Endodermal cell (in vitro differentiated cells): ENCODE results near the gene DELE1. TPM values are rescaled to one million over a fixed set of nuclear protein-coding genes. Genes with fewer than 3 reads are reported as not detected.
A peak's percentile ranks its signal among the peaks of the same experiment; 100 is the strongest.

Experiments
- DNase-seq: peaks from one replicate; pipeline ENCODE4 v3.0.0-alpha.2; 2017
- H3K27ac ChIP-seq: 2 replicates; pipeline ENCODE4 v1.5.1; 2013; ENCODE audit warnings: mild to moderate bottlenecking, low read depth, low read length, moderate library complexity
- H3K27me3 ChIP-seq: 2 replicates; pipeline ENCODE4 v1.6.1; 2013; ENCODE audit warnings: mild to moderate bottlenecking, low read length, moderate library complexity; ENCODE audit not compliant: insufficient read depth, control insufficient read depth, poor library complexity, severe bottlenecking
- H3K36me3 ChIP-seq: 2 replicates; pipeline ENCODE4 v1.7.0; 2013; ENCODE audit warnings: mild to moderate bottlenecking, low read length, moderate library complexity; ENCODE audit not compliant: control insufficient read depth, insufficient read depth
- H3K4me1 ChIP-seq: one replicate; pipeline ENCODE4 v1.7.0; 2013; ENCODE audit warnings: low read length; ENCODE audit not compliant: control insufficient read depth, insufficient read depth
- H3K4me3 ChIP-seq: 2 replicates; pipeline ENCODE4 v1.5.1; 2013; ENCODE audit warnings: mild to moderate bottlenecking, low read length, moderate library complexity
- H3K9ac ChIP-seq: 2 replicates; pipeline ENCODE4 v1.6.1; 2013; ENCODE audit warnings: mild to moderate bottlenecking, low read length, moderate library complexity; ENCODE audit not compliant: poor library complexity, severe bottlenecking; ENCODE audit errors: extremely low read depth
- H3K9me3 ChIP-seq: 2 replicates; pipeline ENCODE4 v1.6.1; 2013; ENCODE audit warnings: mild to moderate bottlenecking, low read length, moderate library complexity; ENCODE audit not compliant: control insufficient read depth
- H3K27ac Mint-ChIP-seq: 2 replicates; pipeline ENCODE4 v1.8.0; 2020; ENCODE audit warnings: mixed read lengths
- H3K27me3 Mint-ChIP-seq: 2 replicates; pipeline ENCODE4 v1.8.0; 2021; ENCODE audit warnings: mild to moderate bottlenecking, mixed read lengths; ENCODE audit not compliant: insufficient read depth
- H3K36me3 Mint-ChIP-seq: 2 replicates; pipeline ENCODE4 v1.8.0; 2020; ENCODE audit warnings: low read depth, mixed read lengths
- H3K4me1 Mint-ChIP-seq: 2 replicates; pipeline ENCODE4 v1.8.0; 2020; ENCODE audit warnings: mixed read lengths
- H3K4me3 Mint-ChIP-seq: 2 replicates; pipeline ENCODE4 v1.8.0; 2020; ENCODE audit warnings: mild to moderate bottlenecking, moderate library complexity, mixed read lengths
- H3K9me3 Mint-ChIP-seq: 2 replicates; pipeline ENCODE4 v1.8.0; 2020; ENCODE audit warnings: mild to moderate bottlenecking, mixed read lengths
- WGBS, 2 experiments: methylation state at CpG; one replicate each; pipeline versions ENCODE4 v1.1.5 to v1.1.7; 2013; ENCODE audit warnings: missing lambda C conversion rate in 2 of 2, mixed read lengths in 1 of 2; ENCODE audit not compliant: insufficient coverage in 1 of 2, insufficient read length in 1 of 2; 5-methylcytosine and 5-hydroxymethylcytosine counted together
- total RNA-seq, 2 donors: library from RNA; stranded (reverse); fragmentation: NEBNext Ultra II Directional in 1 of 2; extraction: Animal tissue kit (Norgen Biotek cat#: 25700) in 1 of 2; gene quantifications; 2 replicates in 1 of 2; 3 replicates in 1 of 2; pipeline ENCODE4 v1.2.1, GENCODE V29; 2021
- TF ChIP-seq, protein P1 (sequence below): fragments of 200-600 bp; sonication (generic); conservative IDR thresholded peaks from 2 replicates; pipeline ENCODE4 v1.5.0; 2021; ENCODE audit warnings: antibody characterized with exemption, mild to moderate bottlenecking

DELE1 gene
- total RNA-seq, 2 donors from 2014 or later: 66.5 to 71.4 TPM

DNA sequence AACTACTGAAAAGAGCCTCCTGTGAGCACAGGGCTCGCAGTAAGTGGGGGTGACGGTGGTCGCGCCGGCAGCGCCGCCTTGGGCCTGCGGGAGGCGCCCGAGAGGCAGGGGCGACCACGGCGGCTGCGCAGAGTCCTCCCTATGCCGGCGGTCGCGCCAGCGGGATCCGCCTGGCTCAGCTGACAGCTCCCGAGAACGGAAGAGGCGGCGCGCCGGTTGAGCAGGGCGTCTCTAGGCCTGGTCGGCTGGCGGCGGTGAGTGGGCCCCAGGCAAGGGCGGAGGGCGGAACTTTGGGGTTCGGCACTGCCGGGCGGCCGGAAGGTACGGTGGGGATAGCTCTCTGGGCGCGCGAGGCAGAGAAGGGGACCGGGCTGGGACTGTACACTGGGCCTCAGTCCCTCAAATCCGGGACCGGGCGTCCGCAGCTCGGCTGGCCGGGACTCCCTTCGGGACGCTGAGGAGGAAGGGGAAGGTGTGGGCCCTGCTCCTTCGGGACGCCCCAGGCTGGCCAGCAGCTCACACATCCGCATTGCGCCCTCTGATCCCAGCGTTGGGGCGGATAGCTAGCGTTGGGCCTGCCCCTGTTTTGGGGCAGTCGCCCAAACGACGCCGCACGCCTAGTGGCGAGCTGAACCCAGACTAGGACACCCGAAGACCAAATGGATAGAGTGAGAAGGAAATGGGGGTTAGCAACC, 45.4 kb downstream of the DELE1 start, which contains the start of gene RNF14:
RNF14 (plus strand) TSS at position 192 of the 695 bp plus-strand sequence. CDS start 4,484 bp downstream, outside the sequence.
- WGBS, 2 experiments: 0% methylated on average over 7 to 63 of the region's 63 CpGs
- Histone ChIP-seq H3K36me3 (peaks cover 30% of the 10 kb centered on the region), H3K4me1 (no peaks in the 10 kb centered on the region), H3K4me3 (peak within 1 kb of the TSS; percentile 92), H3K27ac (peak within 1 kb of the TSS; percentile 59), H3K27me3 (no peaks in the 10 kb centered on the region), H3K9me3 (no peaks in the 10 kb centered on the region), H3K9ac (peak within 1 kb of the TSS; percentile 81)
- Mint-ChIP-seq H3K36me3 (peaks cover 18% of the 10 kb centered on the region), H3K4me3 (peak within 1 kb of the TSS; percentile 95), H3K4me1 (peaks cover 10% of the 10 kb centered on the region), H3K9me3 (no peaks in the 10 kb centered on the region), H3K27ac (peak within 1 kb of the TSS; percentile 84), H3K27me3 (no peaks in the 10 kb centered on the region)
- TF ChIP-seq, protein P1, sequence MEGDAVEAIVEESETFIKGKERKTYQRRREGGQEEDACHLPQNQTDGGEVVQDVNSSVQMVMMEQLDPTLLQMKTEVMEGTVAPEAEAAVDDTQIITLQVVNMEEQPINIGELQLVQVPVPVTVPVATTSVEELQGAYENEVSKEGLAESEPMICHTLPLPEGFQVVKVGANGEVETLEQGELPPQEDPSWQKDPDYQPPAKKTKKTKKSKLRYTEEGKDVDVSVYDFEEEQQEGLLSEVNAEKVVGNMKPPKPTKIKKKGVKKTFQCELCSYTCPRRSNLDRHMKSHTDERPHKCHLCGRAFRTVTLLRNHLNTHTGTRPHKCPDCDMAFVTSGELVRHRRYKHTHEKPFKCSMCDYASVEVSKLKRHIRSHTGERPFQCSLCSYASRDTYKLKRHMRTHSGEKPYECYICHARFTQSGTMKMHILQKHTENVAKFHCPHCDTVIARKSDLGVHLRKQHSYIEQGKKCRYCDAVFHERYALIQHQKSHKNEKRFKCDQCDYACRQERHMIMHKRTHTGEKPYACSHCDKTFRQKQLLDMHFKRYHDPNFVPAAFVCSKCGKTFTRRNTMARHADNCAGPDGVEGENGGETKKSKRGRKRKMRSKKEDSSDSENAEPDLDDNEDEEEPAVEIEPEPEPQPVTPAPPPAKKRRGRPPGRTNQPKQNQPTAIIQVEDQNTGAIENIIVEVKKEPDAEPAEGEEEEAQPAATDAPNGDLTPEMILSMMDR: peak; percentile 92
- DNase-seq: peak; percentile 98

DNA sequence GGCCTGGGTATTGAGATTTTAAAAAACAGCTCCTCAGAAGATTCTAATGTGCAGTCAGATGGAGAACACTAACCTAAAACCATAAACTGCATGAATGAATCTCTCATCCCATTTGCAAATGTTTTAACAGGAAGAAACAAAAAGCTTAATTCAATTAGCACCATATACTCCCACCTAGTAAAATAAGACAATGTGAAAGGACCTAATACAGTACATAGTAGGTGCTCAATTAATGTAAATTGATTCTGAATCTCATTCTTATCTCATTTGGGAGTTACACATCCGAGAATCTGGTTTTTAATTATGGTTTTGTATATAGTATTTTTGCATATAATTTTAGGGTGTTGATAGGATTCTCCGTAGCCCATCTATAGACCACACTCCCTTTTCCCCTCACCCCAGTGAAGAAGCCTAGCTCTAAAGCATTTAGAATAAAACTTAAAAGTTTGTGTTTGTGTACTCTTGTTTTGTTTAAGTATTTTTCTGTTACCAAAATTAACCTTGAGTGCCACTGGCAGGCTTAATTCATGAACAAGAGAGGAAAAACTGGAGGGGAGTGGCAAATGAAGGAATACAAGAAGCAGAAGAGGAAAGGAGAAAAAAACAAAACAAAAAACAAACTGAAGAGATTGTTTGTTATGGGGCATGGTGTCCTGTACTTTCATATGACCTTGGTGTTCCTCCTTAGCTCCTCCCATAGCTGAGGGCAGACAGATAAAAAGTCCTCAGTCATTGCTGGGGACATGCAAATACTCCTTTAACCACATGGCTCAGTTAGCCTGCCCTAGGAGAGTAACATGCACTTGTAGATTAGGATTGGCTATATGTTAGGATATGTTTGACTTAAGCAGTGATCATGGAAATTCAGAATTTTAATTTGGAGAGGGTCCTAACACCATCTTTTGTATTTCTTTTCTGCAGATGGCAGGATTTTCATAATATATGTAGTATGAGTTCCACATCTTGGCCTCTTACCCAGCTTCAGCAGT, 46.4 kb downstream of the DELE1 start:
- Mint-ChIP-seq H3K27me3 (no peaks in the 10 kb centered on the region), H3K36me3 (peaks cover 27% of the 10 kb centered on the region), H3K9me3 (no peaks in the 10 kb centered on the region), H3K4me3 (peak overlapping the region; percentile 95), H3K27ac (peak overlapping the region; percentile 84), H3K4me1 (peaks cover 10% of the 10 kb centered on the region)
- WGBS, 2 experiments: 100% methylated on average over 1 of the region's 2 CpGs; no CpG with 5 or more reads in 1 of the 2 experiments
- Histone ChIP-seq H3K27me3 (no peaks in the 10 kb centered on the region), H3K9me3 (no peaks in the 10 kb centered on the region), H3K4me3 (peak overlapping the region; percentile 92), H3K27ac (no peak overlapping the region), H3K9ac (peak overlapping the region; percentile 81), H3K4me1 (no peaks in the 10 kb centered on the region), H3K36me3 (peaks cover 41% of the 10 kb centered on the region)
- no peak for DNase-seq
- TF ChIP-seq, protein P1: no peak

DNA sequence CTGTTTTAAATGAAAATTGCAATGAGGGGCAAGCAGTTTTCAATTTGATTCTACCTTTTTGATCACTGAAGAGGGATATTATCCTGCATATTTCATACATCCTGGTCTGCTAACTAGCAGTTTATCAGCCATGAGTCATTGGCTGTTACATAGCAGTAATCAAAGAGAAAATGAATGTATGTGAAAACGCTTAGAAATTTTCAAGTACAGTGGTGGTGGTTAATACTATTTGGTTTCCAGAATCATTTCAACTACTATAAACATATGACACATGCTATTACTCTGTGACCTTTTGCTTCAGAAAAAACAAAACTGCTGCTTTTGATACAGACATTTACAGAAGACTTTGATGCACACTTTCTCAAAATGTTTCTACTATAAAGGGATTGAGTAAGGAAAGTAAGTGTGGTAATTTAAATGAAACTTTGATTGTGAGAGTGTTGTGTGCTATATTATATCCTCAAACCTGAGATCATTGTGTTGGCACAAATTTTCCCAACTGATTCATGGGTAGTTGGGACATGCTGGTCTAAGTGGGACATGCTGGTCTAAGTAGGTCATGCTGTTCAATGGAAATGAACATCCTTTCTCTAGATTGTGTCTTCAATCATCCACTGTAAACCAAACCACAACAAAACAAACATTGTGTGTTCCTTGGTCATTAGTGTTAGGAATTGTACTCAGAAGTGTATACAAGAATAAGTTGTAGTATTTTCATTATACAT, 50.4 kb downstream of the DELE1 start:
- Histone ChIP-seq H3K4me3 (no peak overlapping the region), H3K36me3 (peaks cover 77% of the 10 kb centered on the region), H3K27me3 (no peaks in the 10 kb centered on the region), H3K9ac (no peak overlapping the region), H3K4me1 (no peaks in the 10 kb centered on the region), H3K9me3 (no peaks in the 10 kb centered on the region), H3K27ac (no peak overlapping the region)
- H3K36me3 Mint-ChIP-seq: peaks cover 51% of the 10 kb centered on the region
- no peak for DNase-seq
- 100% methylated on average over 1 of the region's 1 CpG; no CpG with 5 or more reads in 1 of the 2 experiments for WGBS, 2 experiments
- no peaks in the 10 kb centered on the region for H3K9me3 Mint-ChIP-seq
- no peaks in the 10 kb centered on the region for H3K27me3 Mint-ChIP-seq
- H3K27ac Mint-ChIP-seq: no peak overlapping the region
- H3K4me1 Mint-ChIP-seq: peaks cover 6% of the 10 kb centered on the region
- H3K4me3 Mint-ChIP-seq: no peak overlapping the region
- TF ChIP-seq, protein P1: no peak
